H9 (cell line): Measurements from ENCODE around the gene LUZP2. TPM values are rescaled to one million over a fixed set of nuclear protein-coding genes. Genes with fewer than 3 reads are reported as not detected.

Source experiments
- DNase-seq: peaks from one replicate; pipeline ENCODE4 v3.0.0-alpha.2; 2017
- H2AFZ ChIP-seq: one replicate; pipeline ENCODE4 v1.6.1; 2013; ENCODE audit warnings: mild to moderate bottlenecking, low read length, control low read depth, moderate library complexity
- H2AK5ac ChIP-seq: 2 replicates; pipeline ENCODE4 v1.6.1; 2013; ENCODE audit warnings: low read length, control low read depth, mixed read lengths; ENCODE audit not compliant: insufficient read length
- H2BK120ac ChIP-seq: one replicate; pipeline ENCODE4 v1.6.1; 2013; ENCODE audit warnings: low read depth, mild to moderate bottlenecking, low read length, control low read depth, inconsistent platforms; ENCODE audit not compliant: poor library complexity, severe bottlenecking
- H2BK12ac ChIP-seq: 2 replicates; pipeline ENCODE4 v1.6.1; 2013; ENCODE audit warnings: low read length, control low read depth, mixed read lengths, low read depth; ENCODE audit not compliant: insufficient read length
- H2BK15ac ChIP-seq: 2 replicates; pipeline ENCODE4 v1.6.1; 2013; ENCODE audit warnings: low read depth, low read length, control low read depth
- H2BK20ac ChIP-seq: one replicate; pipeline ENCODE4 v1.6.1; 2013; ENCODE audit warnings: low read depth, mild to moderate bottlenecking, low read length, control low read depth, inconsistent platforms; ENCODE audit not compliant: poor library complexity, severe bottlenecking
- H2BK5ac ChIP-seq: 2 replicates; pipeline ENCODE4 v1.6.1; 2013; ENCODE audit warnings: low read length, control low read depth, mixed read lengths; ENCODE audit not compliant: insufficient read length
- H3K14ac ChIP-seq: 2 replicates; pipeline ENCODE4 v1.6.1; 2013; ENCODE audit warnings: low read length, control low read depth; ENCODE audit not compliant: insufficient read depth
- H3K18ac ChIP-seq: 2 replicates; pipeline ENCODE4 v1.6.1; 2013; ENCODE audit warnings: low read depth, mild to moderate bottlenecking, mixed read lengths, low read length, control low read depth; ENCODE audit not compliant: insufficient read length
- H3K23ac ChIP-seq: 2 replicates; pipeline ENCODE4 v1.6.1; 2013; ENCODE audit warnings: low read length, control low read depth, mixed read lengths, low read depth; ENCODE audit not compliant: insufficient read length
- H3K23me2 ChIP-seq: 2 replicates; pipeline ENCODE4 v1.6.1; 2013; ENCODE audit warnings: low read depth, mild to moderate bottlenecking, mixed read lengths, low read length, control low read depth; ENCODE audit not compliant: insufficient read length, poor library complexity, severe bottlenecking
- H3K27ac ChIP-seq: 2 replicates; pipeline ENCODE4 v1.5.1; 2013; ENCODE audit warnings: low read length, control low read depth, mixed read lengths, low read depth; ENCODE audit not compliant: insufficient read length
- H3K27me3 ChIP-seq: 2 replicates; pipeline ENCODE4 v1.6.1; 2013; ENCODE audit warnings: low read length, control low read depth, inconsistent platforms; ENCODE audit not compliant: insufficient read depth
- H3K4ac ChIP-seq: 2 replicates; pipeline ENCODE4 v1.6.1; 2013; ENCODE audit warnings: low read depth, mild to moderate bottlenecking, control low read depth, inconsistent platforms, low read length, moderate library complexity
- H3K4me1 ChIP-seq: 2 replicates; pipeline ENCODE4 v1.6.1; 2013; ENCODE audit warnings: low read length, control low read depth, inconsistent platforms; ENCODE audit not compliant: insufficient read depth
- H3K4me2 ChIP-seq: 2 replicates; pipeline ENCODE4 v1.6.1; 2013; ENCODE audit warnings: low read length, control low read depth, mixed read lengths; ENCODE audit not compliant: insufficient read length, insufficient read depth
- H3K56ac ChIP-seq: 2 replicates; pipeline ENCODE4 v1.6.1; 2013; ENCODE audit warnings: low read depth, mild to moderate bottlenecking, mixed read lengths, low read length, control low read depth; ENCODE audit not compliant: insufficient read length
- H3K79me1 ChIP-seq: 2 replicates; pipeline ENCODE4 v1.6.1; 2013; ENCODE audit warnings: low read depth, mild to moderate bottlenecking, moderate library complexity, low read length, control low read depth, inconsistent platforms; ENCODE audit not compliant: insufficient read depth, poor library complexity, severe bottlenecking
- H3K79me2 ChIP-seq: 2 replicates; pipeline ENCODE4 v1.6.1; 2013; ENCODE audit warnings: low read length, control low read depth, inconsistent platforms; ENCODE audit not compliant: insufficient read depth
- H3K9ac ChIP-seq: 2 replicates; pipeline ENCODE4 v1.6.1; 2013; ENCODE audit warnings: low read length, control low read depth, mixed read lengths; ENCODE audit not compliant: insufficient read length; ENCODE audit errors: extremely low read depth
- H3K9me3 ChIP-seq: one replicate; pipeline ENCODE4 v1.6.1; 2013; ENCODE audit warnings: low read depth, low read length, inconsistent platforms; ENCODE audit not compliant: control insufficient read depth
- H3T11ph ChIP-seq: one replicate; pipeline ENCODE4 v1.6.1; 2013; ENCODE audit warnings: mild to moderate bottlenecking, low read length, control low read depth, inconsistent platforms
- H4K20me1 ChIP-seq: one replicate; pipeline ENCODE4 v1.6.1; 2013; ENCODE audit not compliant: control insufficient read depth, insufficient read length, insufficient read depth
- H4K5ac ChIP-seq: 2 replicates; pipeline ENCODE4 v1.6.1; 2013; ENCODE audit warnings: low read depth, mild to moderate bottlenecking, mixed read lengths, low read length, control low read depth; ENCODE audit not compliant: insufficient read length
- H4K8ac ChIP-seq: replicated peaks from 2 replicates; pipeline ENCODE4 v1.6.1; 2013; ENCODE audit warnings: low read length, control low read depth, mixed read lengths, low read depth; ENCODE audit not compliant: insufficient read length
- H4K91ac ChIP-seq: 2 replicates; pipeline ENCODE4 v1.6.1; 2013; ENCODE audit warnings: low read depth, mild to moderate bottlenecking, moderate library complexity, mixed read lengths, low read length, control low read depth; ENCODE audit not compliant: insufficient read length
- H3K27ac Mint-ChIP-seq, 3 experiments: 2 replicates in 2 of 3; 3 replicates in 1 of 3; pipeline ENCODE4 v1.8.0; 2020 to 2021; ENCODE audit warnings: mixed read lengths in 3 of 3, mild to moderate bottlenecking in 1 of 3, moderate library complexity in 1 of 3
- H3K27me3 Mint-ChIP-seq: 2 replicates; pipeline ENCODE4 v1.8.0; 2021; ENCODE audit warnings: low read depth, mild to moderate bottlenecking, moderate library complexity, mixed read lengths
- H3K36me3 Mint-ChIP-seq, 3 experiments: 2 replicates in 2 of 3; 3 replicates in 1 of 3; pipeline ENCODE4 v1.8.0; 2020 to 2021; ENCODE audit warnings: low read depth in 3 of 3, mixed read lengths in 3 of 3; ENCODE audit not compliant: insufficient read depth in 1 of 3
- H3K4me1 Mint-ChIP-seq, 2 experiments: 2 replicates each; pipeline ENCODE4 v1.8.0; 2020; ENCODE audit warnings: mixed read lengths in 2 of 2
- H3K4me3 Mint-ChIP-seq, 2 experiments: 2 replicates in 1 of 2; 3 replicates in 1 of 2; pipeline ENCODE4 v1.8.0; 2020 to 2021; ENCODE audit warnings: mild to moderate bottlenecking in 2 of 2, mixed read lengths in 2 of 2, moderate library complexity in 1 of 2
- H3K9me3 Mint-ChIP-seq, 2 experiments: 2 replicates in 1 of 2; 3 replicates in 1 of 2; pipeline ENCODE4 v1.8.0; 2020; ENCODE audit warnings: mild to moderate bottlenecking in 2 of 2, mixed read lengths in 2 of 2, moderate library complexity in 1 of 2
- CTCF ChIP-seq: fragments of 200-600 bp; sonication (generic); conservative IDR thresholded peaks from 3 replicates; pipeline ENCODE4 v1.8.0; 2021; ENCODE audit warnings: antibody characterized with exemption, mild to moderate bottlenecking
- WGBS: extraction: QIAGEN DNeasy Blood & Tissue Kit; methylation state at CpG from one replicate; pipeline ENCODE4 v1.1.7; 2013; ENCODE audit warnings: missing lambda C conversion rate, low lambda C conversion rate, mixed read lengths; ENCODE audit not compliant: insufficient read length; ENCODE audit errors: extremely low coverage; 5-methylcytosine and 5-hydroxymethylcytosine counted together
- total RNA-seq: library from RNA; stranded (reverse); gene quantifications from 2 replicates; pipeline ENCODE4 v1.2.1, GENCODE V29; 2021

The LUZP2 gene
- total RNA-seq, 1 experiment from 2014 or later: 25.4 TPM

- Histone ChIP-seq H3K23ac (no peak overlapping the region), H3K27ac (no peak overlapping the region), H3K9me3 (no peaks in the 10 kb centered on the region), H3K14ac (no peak overlapping the region), H4K5ac (no peak overlapping the region), H4K20me1 (no peaks in the 10 kb centered on the region), H3K4me1 (no peaks in the 10 kb centered on the region), H3K4me2 (no peak overlapping the region), H3K79me1 (no peaks in the 10 kb centered on the region), H3K27me3 (no peaks in the 10 kb centered on the region), H3T11ph (no peak overlapping the region), H4K91ac (no peak overlapping the region), H2BK120ac (no peak overlapping the region), H2BK15ac (no peak overlapping the region), H3K79me2 (no peaks in the 10 kb centered on the region), H2BK5ac (no peak overlapping the region), H3K23me2 (no peaks in the 10 kb centered on the region), H3K4ac (no peak overlapping the region), H3K56ac (no peak overlapping the region), H3K9ac (no peak overlapping the region), H2BK12ac (no peak overlapping the region), H3K18ac (no peak overlapping the region), H2AK5ac (no peak overlapping the region), H2AFZ (no peak overlapping the region), H2BK20ac (no peak overlapping the region), H4K8ac (no peak overlapping the region)
- no peak overlapping the region for H3K4me3 Mint-ChIP-seq
- H3K36me3 Mint-ChIP-seq: no peaks in the 10 kb centered on the region; a peak in 1 of 7 replicates
- no peaks in the 10 kb centered on the region for H3K27me3 Mint-ChIP-seq
- DNase-seq: no peak
- no peak overlapping the region for H3K27ac Mint-ChIP-seq
- no CpG with 5 or more reads among the region's 5 CpGs for WGBS
- no peak for TF ChIP-seq CTCF
- H3K4me1 Mint-ChIP-seq: peaks cover 2 to 3% of the 10 kb centered on the region in 2 experiments; a peak in 1 of 4 replicates
- no peaks in the 10 kb centered on the region for H3K9me3 Mint-ChIP-seq
These were observed 131.4 kb downstream of the LUZP2 start for GRCh38 chr11:24628224-24628776.
